Measurements from ENCODE around the gene DTNBP1. TPM values are rescaled to one million over a fixed set of nuclear protein-coding genes. Genes with fewer than 3 reads are reported as not detected.
"Not testable (repeated sequence)": the region's sequence is repeated elsewhere in the genome, so short reads cannot be mapped to it uniquely, and the experiment has no call there.

DTNBP1 gene
- total RNA-seq, 1 donor from 2014 or later, result 3.6 TPM

GRCh38 chr6:15666896-15667295 is 4.1 kb upstream of the DTNBP1 start:
- not testable (repeated sequence) for DNase-seq (ENCODE audit: low spot score)

GRCh38 chr6:15665237-15665636 is 2.4 kb upstream of the DTNBP1 start:
- DNase-seq (ENCODE audit: low spot score), result no peak

- DNase-seq (ENCODE audit: low spot score), result no peak
Observed at GRCh38 chr6:15663130-15663871, 473 bp upstream of the DTNBP1 start.

- no peak for DNase-seq (ENCODE audit: low spot score)
Observed at GRCh38 chr6:15661853-15662325, 939 bp downstream of the DTNBP1 start.

GRCh38 chr6:15659181-15659580 is 3.6 kb downstream of the DTNBP1 start:
- DNase-seq (ENCODE audit: low spot score), result no peak

- DNase-seq (ENCODE audit: low spot score), result no peak
Observed at GRCh38 chr6:15658181-15658744, 4.6 kb downstream of the DTNBP1 start.

GRCh38 chr6:15657290-15657689 is 5.5 kb downstream of the DTNBP1 start:
- DNase-seq (ENCODE audit: low spot score), result no peak

- no peak for DNase-seq (ENCODE audit: low spot score)
Observed at GRCh38 chr6:15656145-15656544, 6.7 kb downstream of the DTNBP1 start.

- DNase-seq (ENCODE audit: low spot score), result no peak
Observed at GRCh38 chr6:15654250-15654649, 8.6 kb downstream of the DTNBP1 start.

- DNase-seq (ENCODE audit: low spot score), result no peak
Observed at GRCh38 chr6:15653581-15653980, 9.2 kb downstream of the DTNBP1 start.

GRCh38 chr6:15650004-15650559 is 12.7 kb downstream of the DTNBP1 start:
- not testable (repeated sequence) for DNase-seq (ENCODE audit: low spot score)

- no peak for DNase-seq (ENCODE audit: low spot score)
Observed at GRCh38 chr6:15644904-15645303, 17.9 kb downstream of the DTNBP1 start.

- DNase-seq (ENCODE audit: low spot score), result no peak
Observed at GRCh38 chr6:15643542-15643941, 19.3 kb downstream of the DTNBP1 start.

GRCh38 chr6:15642276-15642675 is 20.6 kb downstream of the DTNBP1 start:
- no peak for DNase-seq (ENCODE audit: low spot score)

- no peak for DNase-seq (ENCODE audit: low spot score)
Observed at GRCh38 chr6:15638373-15638772, 24.5 kb downstream of the DTNBP1 start.

GRCh38 chr6:15631432-15631831 is 31.4 kb downstream of the DTNBP1 start:
- no peak for DNase-seq (ENCODE audit: low spot score)

- peak; percentile 12 for DNase-seq (ENCODE audit: low spot score)
Observed at GRCh38 chr6:15630202-15630601, 32.6 kb downstream of the DTNBP1 start.

GRCh38 chr6:15629487-15629886 is 33.3 kb downstream of the DTNBP1 start:
- DNase-seq (ENCODE audit: low spot score), result no peak

- peak; percentile 71 for DNase-seq (ENCODE audit: low spot score)
Observed at GRCh38 chr6:15628499-15629131, 34.2 kb downstream of the DTNBP1 start.

GRCh38 chr6:15627821-15628220 is 35.0 kb downstream of the DTNBP1 start:
- DNase-seq (ENCODE audit: low spot score), result no peak

- DNase-seq (ENCODE audit: low spot score), result peak; percentile 57
Observed at GRCh38 chr6:15626878-15627674, 35.8 kb downstream of the DTNBP1 start.

- no peak for DNase-seq (ENCODE audit: low spot score)
Observed at GRCh38 chr6:15626160-15626559, 36.7 kb downstream of the DTNBP1 start.
